ENCODE results near the gene TEX52. TPM values are rescaled to one million over a fixed set of nuclear protein-coding genes. Genes with fewer than 3 reads are reported as not detected.

The TEX52 gene
- total and polyA plus RNA-seq, 2 of the 13 experiments (the other 11 are each of a cell fraction or from before 2014, with no cell fraction given), result 0.05 TPM; not detected in 1

- TF ChIP-seq, protein P1, sequence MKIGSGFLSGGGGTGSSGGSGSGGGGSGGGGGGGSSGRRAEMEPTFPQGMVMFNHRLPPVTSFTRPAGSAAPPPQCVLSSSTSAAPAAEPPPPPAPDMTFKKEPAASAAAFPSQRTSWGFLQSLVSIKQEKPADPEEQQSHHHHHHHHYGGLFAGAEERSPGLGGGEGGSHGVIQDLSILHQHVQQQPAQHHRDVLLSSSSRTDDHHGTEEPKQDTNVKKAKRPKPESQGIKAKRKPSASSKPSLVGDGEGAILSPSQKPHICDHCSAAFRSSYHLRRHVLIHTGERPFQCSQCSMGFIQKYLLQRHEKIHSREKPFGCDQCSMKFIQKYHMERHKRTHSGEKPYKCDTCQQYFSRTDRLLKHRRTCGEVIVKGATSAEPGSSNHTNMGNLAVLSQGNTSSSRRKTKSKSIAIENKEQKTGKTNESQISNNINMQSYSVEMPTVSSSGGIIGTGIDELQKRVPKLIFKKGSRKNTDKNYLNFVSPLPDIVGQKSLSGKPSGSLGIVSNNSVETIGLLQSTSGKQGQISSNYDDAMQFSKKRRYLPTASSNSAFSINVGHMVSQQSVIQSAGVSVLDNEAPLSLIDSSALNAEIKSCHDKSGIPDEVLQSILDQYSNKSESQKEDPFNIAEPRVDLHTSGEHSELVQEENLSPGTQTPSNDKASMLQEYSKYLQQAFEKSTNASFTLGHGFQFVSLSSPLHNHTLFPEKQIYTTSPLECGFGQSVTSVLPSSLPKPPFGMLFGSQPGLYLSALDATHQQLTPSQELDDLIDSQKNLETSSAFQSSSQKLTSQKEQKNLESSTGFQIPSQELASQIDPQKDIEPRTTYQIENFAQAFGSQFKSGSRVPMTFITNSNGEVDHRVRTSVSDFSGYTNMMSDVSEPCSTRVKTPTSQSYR (CRISPR knock-in tag; IDR thresholded peaks at IDR 0.05; ENCODE audit: borderline replicate concordance), result peak; percentile 48; the same call in 1 of the 2 replicates
- peak; percentile 74 for TF ChIP-seq ETV5 (CRISPR knock-in tag; IDR thresholded peaks at IDR 0.05; ENCODE audit: borderline replicate concordance)
- peak; percentile 92 for TF ChIP-seq ATF2 (CRISPR knock-in tag; IDR thresholded peaks at IDR 0.05)
- TF ChIP-seq MAX (IDR thresholded peaks at IDR 0.05), result peak; percentile 96
- TF ChIP-seq ZNF883 (CRISPR knock-in tag; IDR thresholded peaks at IDR 0.05; ENCODE audit: not compliant biosample characterization), result peak; percentile 88
- peak; percentile 76 for TF ChIP-seq ZMYM3 (CRISPR knock-in tag; IDR thresholded peaks at IDR 0.05)
- TF ChIP-seq ZNF629 (CRISPR knock-in tag; conservative IDR thresholded peaks at IDR 0.05), result peak; percentile 56; the same call in 1 of the 2 replicates
- no peak for TF ChIP-seq ZNF550 (CRISPR knock-in tag; IDR thresholded peaks at IDR 0.05; ENCODE audit: borderline replicate concordance)
- TF ChIP-seq, protein P2, sequence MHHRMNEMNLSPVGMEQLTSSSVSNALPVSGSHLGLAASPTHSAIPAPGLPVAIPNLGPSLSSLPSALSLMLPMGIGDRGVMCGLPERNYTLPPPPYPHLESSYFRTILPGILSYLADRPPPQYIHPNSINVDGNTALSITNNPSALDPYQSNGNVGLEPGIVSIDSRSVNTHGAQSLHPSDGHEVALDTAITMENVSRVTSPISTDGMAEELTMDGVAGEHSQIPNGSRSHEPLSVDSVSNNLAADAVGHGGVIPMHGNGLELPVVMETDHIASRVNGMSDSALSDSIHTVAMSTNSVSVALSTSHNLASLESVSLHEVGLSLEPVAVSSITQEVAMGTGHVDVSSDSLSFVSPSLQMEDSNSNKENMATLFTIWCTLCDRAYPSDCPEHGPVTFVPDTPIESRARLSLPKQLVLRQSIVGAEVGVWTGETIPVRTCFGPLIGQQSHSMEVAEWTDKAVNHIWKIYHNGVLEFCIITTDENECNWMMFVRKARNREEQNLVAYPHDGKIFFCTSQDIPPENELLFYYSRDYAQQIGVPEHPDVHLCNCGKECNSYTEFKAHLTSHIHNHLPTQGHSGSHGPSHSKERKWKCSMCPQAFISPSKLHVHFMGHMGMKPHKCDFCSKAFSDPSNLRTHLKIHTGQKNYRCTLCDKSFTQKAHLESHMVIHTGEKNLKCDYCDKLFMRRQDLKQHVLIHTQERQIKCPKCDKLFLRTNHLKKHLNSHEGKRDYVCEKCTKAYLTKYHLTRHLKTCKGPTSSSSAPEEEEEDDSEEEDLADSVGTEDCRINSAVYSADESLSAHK (CRISPR knock-in tag; IDR thresholded peaks at IDR 0.05; ENCODE audit: borderline replicate concordance), result no peak
- peak; percentile 75; the same call in 1 of the 2 replicates for TF ChIP-seq ZNF609 (CRISPR knock-in tag; IDR thresholded peaks at IDR 0.05; ENCODE audit: borderline replicate concordance)
- TF ChIP-seq TBX2 (CRISPR knock-in tag; IDR thresholded peaks at IDR 0.05; ENCODE audit: borderline replicate concordance), result peak; percentile 89
Measured at GRCh38 chr12:2812290-2813213, 44.3 kb downstream of the TEX52 start, which contains the start of gene ITFG2 (continued).

Data from HepG2 (cell line).